IPS-NIHi7 (cell line): ENCODE measurements around the gene APBA1.
"Not testable (repeated sequence)": the region's sequence is repeated elsewhere in the genome, so short reads cannot be mapped to it uniquely, and the experiment has no call there.

Experiments used
- DNase-seq: peaks from one replicate; pipeline ENCODE4 v3.0.0; 2012; ENCODE audit warnings: mixed read lengths; ENCODE audit errors: extremely low spot score

Gene APBA1

DNA sequence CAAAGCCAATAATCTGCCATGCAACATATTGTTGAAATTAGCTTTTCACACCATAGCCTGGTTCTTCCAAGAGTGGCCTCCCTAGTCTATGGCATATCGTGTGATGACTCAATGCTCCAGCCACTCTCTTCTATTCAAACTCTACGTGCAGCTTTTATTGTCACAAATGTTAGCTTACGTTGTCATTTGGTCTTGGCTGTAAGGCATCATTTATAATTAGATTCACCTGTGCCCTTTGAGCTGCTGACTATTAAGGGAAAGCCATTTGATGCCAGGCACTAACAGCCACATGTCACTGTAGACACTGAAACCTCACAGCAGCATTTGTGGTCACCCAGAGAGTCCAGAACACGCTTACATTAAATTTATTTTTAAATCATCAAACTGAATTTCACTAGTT, 66.8 kb downstream of the APBA1 start:
- no peak for DNase-seq

DNA sequence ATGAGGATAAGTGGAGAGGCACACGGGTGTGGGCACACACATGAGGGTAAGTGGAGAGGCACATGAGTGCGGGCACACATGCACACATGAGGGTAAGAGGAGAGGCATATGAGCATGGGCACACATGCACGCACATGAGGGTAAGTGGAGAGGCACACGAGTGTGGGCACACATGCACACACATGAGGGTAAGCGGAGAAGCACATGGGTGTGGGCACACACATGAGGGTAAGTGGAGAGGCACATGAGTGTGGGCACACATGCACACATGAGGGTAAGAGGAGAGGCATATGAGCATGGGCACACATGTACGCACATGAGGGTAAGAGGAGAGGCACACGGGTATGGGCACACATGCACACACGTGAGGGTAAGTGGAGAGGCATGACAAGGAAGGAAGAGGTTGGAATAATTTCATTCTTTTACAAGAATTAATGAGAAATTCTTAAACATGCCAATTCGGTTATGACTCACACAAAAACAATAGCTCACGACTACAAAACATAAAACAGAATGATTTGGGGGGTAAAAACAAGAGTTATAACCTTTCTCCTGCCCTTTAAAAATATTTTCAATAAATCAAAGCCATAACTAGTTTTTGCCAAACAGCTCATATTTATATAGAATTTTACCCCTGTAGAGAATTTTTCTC, 67.5 kb downstream of the APBA1 start:
- no peak for DNase-seq

DNA sequence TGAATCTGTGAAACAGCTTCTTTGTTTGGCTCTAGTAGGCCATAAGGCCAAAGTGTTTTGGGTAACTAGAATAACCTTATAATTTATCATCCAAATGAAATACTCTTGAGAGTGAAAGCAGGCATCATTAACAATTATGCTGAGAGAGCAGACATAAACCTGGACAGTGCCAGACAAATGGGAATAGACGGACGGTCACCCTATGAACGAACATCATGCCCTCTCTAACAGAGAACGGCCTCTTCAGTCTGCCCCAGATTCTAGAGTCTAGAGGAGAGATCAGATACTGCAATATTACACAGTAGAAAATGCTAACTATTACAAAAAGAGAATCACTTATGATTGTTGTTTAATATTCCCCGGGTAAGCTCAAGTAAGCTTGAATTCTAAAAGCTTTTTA, 68.5 kb downstream of the APBA1 start:
- DNase-seq: no peak

- DNase-seq: no peak
Observed at GRCh38 chr9:69602773-69603172, 69.4 kb downstream of the APBA1 start.

GRCh38 chr9:69601698-69602097, 70.5 kb downstream of the APBA1 start:
- DNase-seq: no peak

- no peak for DNase-seq
Observed at GRCh38 chr9:69600314-69601047, 71.7 kb downstream of the APBA1 start.

GRCh38 chr9:69599232-69599971, 72.8 kb downstream of the APBA1 start:
- DNase-seq: no peak

DNA sequence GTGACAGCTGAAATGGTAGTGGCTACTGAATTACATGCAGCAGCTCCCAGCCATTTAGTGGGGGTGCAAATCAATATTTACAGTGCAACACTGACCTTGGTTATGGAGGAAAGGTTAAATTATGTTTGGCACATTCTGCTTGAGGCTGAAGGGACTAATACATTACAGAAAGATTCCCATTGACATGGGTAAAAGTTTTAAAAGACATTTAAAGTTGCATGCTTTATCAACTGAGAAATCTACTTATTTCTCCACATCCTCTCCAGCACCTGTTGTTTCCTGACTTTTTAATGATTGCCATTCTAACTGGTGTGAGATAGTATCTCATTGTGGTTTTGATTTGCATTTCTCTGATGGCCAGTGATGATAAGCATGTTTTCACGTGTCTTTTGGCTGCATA, 75.3 kb downstream of the APBA1 start:
- DNase-seq: not testable (repeated sequence)

GRCh38 chr9:69594180-69594579, 78.0 kb downstream of the APBA1 start:
- DNase-seq: no peak

GRCh38 chr9:69593756-69594155, 78.4 kb downstream of the APBA1 start:
- no peak for DNase-seq

GRCh38 chr9:69593301-69593700, 78.9 kb downstream of the APBA1 start:
- no peak for DNase-seq

GRCh38 chr9:69590266-69590665, 81.9 kb downstream of the APBA1 start:
- no peak for DNase-seq

DNA sequence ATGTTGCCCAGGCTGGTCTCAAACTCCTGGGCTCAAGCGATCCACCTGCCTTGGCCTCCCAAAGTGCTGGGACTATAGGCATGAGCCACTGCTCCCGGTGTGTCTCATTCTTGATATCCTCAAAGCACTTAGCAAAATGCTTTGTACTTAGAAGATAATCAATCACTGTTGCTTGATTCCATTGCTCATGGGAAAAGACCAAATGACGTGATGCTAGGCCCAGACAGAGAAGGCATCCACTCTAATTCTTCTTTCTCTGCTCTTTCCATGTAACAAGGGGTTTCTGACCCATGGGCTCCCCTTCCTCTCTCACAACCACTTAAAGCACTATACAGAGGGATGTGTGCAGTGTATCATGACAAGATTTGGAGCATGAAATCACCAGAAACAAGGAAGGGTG, 83.0 kb downstream of the APBA1 start:
- DNase-seq: no peak

DNA sequence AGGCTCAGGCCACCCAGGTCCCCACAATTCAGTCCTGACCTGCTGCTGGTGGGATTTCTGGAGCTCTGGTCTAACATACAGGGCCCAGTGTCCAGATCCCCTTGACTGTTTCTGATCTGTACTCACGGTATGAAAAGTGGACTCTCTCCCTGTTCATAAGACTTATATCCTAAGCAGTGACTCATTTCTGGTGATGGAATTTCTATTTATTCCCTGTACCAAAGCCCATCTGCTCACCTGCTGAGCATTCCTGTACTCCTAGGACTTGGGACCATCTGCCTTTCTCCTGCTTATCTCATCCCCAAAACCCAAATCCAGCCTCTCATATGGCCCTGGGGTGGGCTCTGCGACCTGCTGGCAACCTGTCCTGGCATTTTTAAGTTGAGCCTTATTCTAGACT, 86.6 kb downstream of the APBA1 start:
- DNase-seq: no peak

DNA sequence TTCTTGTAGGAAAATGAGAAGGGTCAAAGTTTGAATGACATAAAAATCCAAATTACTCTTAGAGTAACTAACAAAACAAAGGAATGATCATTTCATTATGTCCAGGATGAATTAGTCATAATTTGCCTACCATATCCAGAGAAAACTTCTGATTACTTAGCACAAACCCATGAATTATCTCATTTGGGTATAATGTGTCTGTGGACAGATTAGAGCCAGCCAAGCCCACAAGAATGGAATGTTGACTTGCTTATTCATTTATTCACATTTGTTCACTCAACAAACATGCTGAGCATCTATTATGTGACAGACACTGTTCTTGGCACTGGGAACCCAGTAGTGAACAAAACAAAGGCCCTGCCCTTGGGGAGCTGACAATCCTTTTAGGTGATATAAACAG, 87.4 kb downstream of the APBA1 start:
- DNase-seq: no peak

DNA sequence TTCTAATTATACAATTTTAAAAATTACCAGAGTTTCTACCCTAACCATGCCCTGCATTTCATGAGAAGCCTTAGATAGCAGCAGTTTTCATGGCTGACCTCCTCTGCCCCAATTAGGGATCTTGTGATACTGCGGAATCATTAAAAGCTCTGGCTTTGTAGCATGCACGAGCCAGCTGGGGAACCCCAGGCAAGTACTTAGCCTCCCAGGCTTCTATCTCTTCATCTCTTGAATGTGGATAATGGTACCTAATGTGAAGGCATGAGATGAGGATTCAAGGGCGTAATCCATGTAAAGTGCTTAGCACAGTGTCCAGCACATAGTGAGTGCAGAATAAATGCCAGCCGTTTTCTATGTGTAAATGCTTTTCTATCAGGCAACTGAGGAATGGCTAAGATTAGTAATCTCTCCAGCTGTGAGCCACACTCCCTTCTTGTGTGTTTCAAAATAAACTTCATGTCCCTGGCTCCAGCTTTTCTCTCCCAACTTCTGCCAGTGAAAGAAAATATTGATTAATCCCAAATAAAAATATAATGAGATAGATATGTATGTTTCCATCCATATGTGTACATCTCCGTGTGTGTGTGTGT, 88.4 kb downstream of the APBA1 start:
- no peak for DNase-seq

DNA sequence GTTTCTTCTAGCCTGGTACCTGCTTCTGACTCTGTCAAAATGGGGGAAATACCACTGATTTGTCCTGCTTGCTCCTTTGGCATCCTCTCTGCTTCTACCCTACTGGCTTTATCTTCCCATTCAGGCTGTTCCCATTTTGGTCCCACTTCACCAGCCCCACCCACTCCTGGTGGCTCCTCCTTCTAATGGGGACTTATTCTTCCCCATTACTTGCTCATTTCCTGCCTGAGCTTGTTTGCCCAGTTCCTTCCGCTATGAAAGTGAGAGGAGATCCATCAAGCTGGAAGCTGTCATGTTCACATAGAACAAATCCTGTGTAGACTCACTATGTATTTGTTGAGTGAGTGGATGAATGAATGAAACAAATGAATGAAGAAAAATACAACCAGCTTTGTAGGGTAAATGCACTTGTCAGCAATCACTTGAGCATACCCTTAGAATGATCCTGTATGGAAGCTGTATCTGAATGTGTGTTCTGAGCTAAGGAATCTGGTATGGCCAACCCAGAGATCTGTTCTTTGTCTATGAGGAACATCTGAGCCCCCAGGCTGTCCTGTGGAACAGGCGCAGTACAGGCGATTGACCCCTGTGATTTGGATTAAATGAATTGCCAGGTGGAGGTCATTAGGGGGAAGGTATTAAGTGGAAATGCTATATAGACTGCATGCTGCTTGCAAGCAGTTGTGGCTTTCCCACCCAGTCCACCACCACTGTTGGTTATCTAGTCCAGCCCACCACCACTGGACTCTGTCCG, 89.5 kb downstream of the APBA1 start:
- DNase-seq: peak; percentile 31

GRCh38 chr9:69582018-69582417, 90.2 kb downstream of the APBA1 start:
- DNase-seq: no peak

- DNase-seq: no peak
Observed at GRCh38 chr9:69580582-69581214, 91.5 kb downstream of the APBA1 start.

GRCh38 chr9:69579760-69580581, 92.2 kb downstream of the APBA1 start:
- DNase-seq: no peak
